GM12873 (cell line): Measurements from ENCODE around the gene GRK7.

Experiments used
- TF ChIP-seq, protein P1 (sequence below): IDR thresholded peaks from 2 replicates; pipeline ENCODE4 v1.5.1; 2012; ENCODE audit warnings: low read depth, mild to moderate bottlenecking, moderate library complexity, low read length, control low read depth; ENCODE audit not compliant: insufficient read depth; ENCODE audit errors: missing control alignments

The GRK7 gene, protein sequence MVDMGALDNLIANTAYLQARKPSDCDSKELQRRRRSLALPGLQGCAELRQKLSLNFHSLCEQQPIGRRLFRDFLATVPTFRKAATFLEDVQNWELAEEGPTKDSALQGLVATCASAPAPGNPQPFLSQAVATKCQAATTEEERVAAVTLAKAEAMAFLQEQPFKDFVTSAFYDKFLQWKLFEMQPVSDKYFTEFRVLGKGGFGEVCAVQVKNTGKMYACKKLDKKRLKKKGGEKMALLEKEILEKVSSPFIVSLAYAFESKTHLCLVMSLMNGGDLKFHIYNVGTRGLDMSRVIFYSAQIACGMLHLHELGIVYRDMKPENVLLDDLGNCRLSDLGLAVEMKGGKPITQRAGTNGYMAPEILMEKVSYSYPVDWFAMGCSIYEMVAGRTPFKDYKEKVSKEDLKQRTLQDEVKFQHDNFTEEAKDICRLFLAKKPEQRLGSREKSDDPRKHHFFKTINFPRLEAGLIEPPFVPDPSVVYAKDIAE (N-terminal part only)

DNA sequence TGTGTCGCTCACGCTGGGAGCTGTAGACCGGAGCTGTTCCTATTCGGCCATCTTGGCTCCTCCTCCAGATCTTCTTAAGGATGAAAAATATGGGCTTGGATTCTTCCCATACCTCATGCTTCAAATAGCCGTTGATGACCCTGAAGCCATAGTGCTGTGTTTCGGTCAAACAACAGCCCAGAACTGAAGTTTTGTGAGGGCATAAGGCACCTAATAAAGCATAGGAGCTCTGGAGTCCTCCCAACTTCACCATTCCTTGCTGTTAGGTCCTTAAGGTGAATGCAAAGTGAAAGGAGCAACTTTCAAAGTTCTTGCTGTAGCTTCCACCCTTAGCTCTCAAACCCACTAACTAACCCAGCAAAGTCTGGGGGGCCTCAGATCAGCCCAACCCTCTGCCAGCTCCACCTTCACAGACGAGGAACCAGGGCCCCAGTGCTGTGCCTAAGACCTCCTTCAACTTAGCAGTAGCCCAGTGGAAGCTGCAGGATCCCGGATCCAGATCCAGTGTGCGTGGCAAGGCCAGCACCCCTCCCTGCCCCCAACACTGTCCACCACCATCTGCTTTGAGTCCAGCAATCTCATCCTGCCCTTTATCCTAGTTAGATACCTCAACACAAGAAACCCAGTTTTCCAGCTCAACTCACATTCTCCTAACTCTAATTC, at the start of gene GRK7:
TSS of gene GRK7 (plus strand) at position 321 of the 663 bp plus-strand sequence. CDS start 14,877 bp downstream, outside the sequence.
- TF ChIP-seq, protein P1, sequence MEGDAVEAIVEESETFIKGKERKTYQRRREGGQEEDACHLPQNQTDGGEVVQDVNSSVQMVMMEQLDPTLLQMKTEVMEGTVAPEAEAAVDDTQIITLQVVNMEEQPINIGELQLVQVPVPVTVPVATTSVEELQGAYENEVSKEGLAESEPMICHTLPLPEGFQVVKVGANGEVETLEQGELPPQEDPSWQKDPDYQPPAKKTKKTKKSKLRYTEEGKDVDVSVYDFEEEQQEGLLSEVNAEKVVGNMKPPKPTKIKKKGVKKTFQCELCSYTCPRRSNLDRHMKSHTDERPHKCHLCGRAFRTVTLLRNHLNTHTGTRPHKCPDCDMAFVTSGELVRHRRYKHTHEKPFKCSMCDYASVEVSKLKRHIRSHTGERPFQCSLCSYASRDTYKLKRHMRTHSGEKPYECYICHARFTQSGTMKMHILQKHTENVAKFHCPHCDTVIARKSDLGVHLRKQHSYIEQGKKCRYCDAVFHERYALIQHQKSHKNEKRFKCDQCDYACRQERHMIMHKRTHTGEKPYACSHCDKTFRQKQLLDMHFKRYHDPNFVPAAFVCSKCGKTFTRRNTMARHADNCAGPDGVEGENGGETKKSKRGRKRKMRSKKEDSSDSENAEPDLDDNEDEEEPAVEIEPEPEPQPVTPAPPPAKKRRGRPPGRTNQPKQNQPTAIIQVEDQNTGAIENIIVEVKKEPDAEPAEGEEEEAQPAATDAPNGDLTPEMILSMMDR = no peak

DNA sequence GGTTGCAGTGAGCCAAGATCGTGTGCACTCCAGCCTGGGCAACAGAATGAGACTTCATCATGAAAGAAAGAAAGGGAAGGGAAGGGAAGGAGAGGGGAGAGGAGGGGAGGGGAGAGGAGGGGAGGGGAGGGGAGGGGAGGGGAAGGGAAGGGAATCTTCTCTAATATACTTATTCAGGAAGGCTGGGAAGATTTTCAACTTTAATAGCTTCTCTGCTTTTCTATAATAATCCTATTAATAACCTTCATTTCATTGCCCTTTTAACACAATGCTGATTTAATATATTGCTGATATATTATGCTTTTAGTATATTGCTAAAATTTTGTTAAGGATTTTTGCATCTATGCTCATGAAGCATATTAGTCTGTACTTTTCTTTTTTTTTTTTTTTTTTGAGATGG, 48.5 kb upstream of the GRK7 start:
- TF ChIP-seq, protein P1 = no peak

DNA sequence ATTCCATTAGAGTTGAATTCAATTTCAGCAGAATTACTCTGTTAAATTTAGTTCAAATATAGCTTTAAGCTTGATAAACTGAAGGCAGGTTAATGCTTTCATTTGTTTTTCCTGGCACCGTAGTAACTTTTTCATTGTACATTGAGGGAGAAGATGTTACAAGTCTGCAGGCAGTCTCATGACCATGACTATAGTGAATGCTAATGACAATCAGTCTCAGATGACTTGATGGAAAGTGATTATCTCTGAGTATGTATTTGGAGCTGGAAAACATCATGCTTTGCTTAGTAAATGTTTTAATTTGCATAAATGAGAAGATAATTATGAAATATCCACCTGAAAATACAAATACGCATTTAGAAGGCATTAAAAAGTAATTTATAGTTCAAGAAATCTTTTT, 41.1 kb upstream of the GRK7 start:
- TF ChIP-seq, protein P1 = no peak

DNA sequence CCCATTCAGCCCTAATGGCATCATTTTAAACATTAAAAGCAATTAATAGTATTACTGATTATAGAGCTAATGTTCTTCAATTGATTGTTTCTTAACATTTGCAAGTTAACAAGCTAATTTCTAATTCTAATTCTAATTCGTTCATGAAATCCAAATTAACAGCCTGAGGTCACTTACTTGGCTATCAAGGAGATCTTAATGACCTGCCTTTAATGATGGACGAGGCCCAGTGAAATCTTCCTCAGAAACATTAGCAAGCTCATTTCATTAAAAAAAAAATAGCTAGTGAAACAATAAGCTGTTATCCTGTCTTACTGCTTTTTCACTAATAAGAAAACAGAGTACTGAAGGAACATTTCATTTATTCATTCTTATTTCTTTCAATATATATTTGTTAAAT, 40.6 kb upstream of the GRK7 start:
- TF ChIP-seq, protein P1 = no peak

DNA sequence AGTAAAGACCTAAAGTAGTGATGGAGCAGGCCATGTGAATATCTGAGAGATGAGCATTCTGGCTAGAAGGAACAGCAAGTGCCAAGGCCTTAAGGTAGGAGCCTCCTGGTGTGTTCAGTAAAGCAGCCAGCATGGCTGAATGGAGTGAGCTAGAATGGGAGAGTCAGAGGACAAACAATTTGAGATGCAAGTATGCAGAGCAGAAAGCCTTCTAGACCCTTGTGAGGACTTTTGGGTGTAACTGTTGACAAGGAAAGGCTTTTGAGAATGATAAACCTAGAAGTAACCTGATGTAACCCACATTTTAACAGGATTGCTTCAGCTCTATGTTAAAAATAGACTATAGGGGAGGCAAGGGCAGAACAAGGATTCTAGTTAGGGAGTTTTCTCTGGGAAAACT, 40.0 kb upstream of the GRK7 start:
- TF ChIP-seq, protein P1 = no peak

DNA sequence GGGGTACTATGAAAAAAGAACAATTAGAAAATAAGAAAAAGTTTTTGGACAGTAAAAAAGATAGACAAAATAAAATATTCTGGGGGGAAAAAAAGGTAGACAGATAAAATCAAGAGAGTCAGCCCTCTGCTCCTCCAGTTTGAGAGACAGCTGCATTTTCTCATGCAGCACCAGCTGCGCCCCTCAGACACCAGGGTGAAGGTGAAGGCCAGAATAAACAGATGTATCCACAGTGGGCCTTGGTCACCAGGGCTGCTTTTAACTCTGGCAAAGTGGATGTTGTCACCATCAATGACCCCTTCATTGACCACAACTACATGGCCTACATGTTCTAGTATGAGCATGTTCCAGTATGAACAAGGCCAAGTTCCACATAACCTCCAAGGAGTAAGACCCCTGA, 39.0 kb upstream of the GRK7 start:
- TF ChIP-seq, protein P1 = no peak

DNA sequence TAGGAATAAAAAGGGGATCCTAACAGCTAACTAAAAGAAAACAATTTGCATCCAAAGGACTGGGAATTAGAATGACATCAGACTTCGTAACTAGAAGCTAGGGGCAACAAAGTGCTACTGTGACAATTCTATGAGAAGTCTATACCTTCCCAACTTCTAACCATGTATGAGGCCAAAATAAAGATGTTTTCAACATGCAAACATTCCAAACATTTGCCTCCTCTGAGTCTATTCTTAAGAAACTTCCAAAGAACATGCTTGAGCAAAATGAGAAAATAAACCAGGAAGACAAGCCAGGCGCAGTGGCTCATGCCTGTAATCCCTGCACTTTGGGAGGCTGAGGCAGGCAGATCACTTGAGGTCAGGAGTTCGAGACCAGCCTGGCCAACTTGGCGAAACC, 38.2 kb upstream of the GRK7 start:
- TF ChIP-seq, protein P1 = no peak
